Ishikawa (cell line): ENCODE data around the gene CORO1C.

Experiments used
- CEBPB ChIP-seq: IDR thresholded peaks from 2 replicates; pipeline ENCODE4 v1.6.1; 2012
- CREB1 ChIP-seq: IDR thresholded peaks from 2 replicates; pipeline ENCODE4 v1.6.1; 2012; ENCODE audit warnings: low read depth
- EGR1 ChIP-seq: IDR thresholded peaks from 2 replicates; pipeline ENCODE4 v1.6.1; 2012
- EP300 ChIP-seq: IDR thresholded peaks from 2 replicates; pipeline ENCODE4 v1.6.1; 2012; ENCODE audit warnings: borderline replicate concordance
- FOXM1 ChIP-seq: IDR thresholded peaks from 2 replicates; pipeline ENCODE4 v1.6.1; 2012; ENCODE audit warnings: low read depth, borderline replicate concordance
- MAX ChIP-seq: IDR thresholded peaks from 2 replicates; pipeline ENCODE4 v1.6.1; 2012
- NFIC ChIP-seq: IDR thresholded peaks from 2 replicates; pipeline ENCODE4 v1.6.1; 2012
- RAD21 ChIP-seq: IDR thresholded peaks from 2 replicates; pipeline ENCODE4 v1.6.1; 2012; ENCODE audit warnings: low read depth
- TAF1 ChIP-seq: IDR thresholded peaks from 2 replicates; pipeline ENCODE4 v1.6.1; 2012; ENCODE audit warnings: low read depth, mild to moderate bottlenecking
- TCF12 ChIP-seq: IDR thresholded peaks from 2 replicates; pipeline ENCODE4 v1.6.1; 2012; ENCODE audit warnings: low read depth
- TEAD4 ChIP-seq: IDR thresholded peaks from 2 replicates; pipeline ENCODE4 v1.6.1; 2012
- USF1 ChIP-seq: IDR thresholded peaks from 2 replicates; pipeline ENCODE4 v1.6.1; 2012
- YY1 ChIP-seq: IDR thresholded peaks from 2 replicates; pipeline ENCODE4 v1.6.1; 2012; ENCODE audit warnings: low read depth
- ZBTB7A ChIP-seq: IDR thresholded peaks from 2 replicates; pipeline ENCODE4 v1.6.1; 2012; ENCODE audit warnings: low read depth
- TF ChIP-seq, protein P1 (sequence below): IDR thresholded peaks from 2 replicates; pipeline ENCODE4 v1.6.1; 2012; ENCODE audit warnings: low read depth, mild to moderate bottlenecking

The CORO1C gene

DNA sequence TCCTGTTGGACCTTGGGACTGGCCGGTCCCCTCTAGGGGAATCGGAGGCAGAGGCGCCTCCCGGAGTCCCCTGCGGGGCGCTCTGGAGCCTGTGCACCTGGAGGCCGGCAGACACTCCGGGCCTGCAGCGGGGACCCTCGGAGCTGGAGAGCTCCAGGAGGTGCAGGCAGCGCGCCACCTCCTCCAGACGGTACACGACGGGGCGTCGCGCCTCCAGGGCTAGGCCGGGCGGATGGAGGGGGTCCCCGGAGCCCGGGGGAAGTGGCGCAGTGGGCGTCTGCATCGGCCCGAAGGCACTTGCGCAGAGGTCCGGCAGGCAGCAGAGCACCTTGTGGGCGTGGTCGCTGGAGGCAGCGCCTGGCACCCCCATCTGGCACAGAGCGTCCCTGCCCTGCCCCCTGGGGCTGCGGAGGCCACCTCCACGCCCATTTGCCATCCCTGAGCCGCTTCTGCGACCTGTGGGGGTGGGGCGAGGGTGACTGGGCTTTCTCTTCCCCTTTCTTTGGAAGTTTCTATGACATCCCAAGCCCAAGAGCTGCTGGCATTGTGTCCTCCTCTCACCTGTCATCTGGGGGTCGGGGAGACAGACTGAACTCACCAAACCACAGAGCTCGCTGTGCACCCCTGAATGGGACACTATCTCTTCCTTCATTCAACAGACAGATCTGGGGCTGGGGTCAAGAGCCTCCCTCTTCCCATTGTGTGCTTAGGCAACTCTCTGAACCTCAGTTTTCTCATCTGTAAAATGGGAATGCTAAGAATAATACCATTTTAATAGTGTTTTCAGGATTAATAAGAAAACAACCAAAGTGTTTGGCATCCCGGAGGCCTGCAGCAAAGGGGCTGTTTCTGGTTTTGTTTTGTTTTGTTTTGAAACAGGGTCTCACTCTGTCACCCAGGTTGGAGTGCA is 37.5 kb upstream of the CORO1C start:
- TF ChIP-seq TCF12 = no peak
- TF ChIP-seq TEAD4 = no peak
- TF ChIP-seq, protein P1, sequence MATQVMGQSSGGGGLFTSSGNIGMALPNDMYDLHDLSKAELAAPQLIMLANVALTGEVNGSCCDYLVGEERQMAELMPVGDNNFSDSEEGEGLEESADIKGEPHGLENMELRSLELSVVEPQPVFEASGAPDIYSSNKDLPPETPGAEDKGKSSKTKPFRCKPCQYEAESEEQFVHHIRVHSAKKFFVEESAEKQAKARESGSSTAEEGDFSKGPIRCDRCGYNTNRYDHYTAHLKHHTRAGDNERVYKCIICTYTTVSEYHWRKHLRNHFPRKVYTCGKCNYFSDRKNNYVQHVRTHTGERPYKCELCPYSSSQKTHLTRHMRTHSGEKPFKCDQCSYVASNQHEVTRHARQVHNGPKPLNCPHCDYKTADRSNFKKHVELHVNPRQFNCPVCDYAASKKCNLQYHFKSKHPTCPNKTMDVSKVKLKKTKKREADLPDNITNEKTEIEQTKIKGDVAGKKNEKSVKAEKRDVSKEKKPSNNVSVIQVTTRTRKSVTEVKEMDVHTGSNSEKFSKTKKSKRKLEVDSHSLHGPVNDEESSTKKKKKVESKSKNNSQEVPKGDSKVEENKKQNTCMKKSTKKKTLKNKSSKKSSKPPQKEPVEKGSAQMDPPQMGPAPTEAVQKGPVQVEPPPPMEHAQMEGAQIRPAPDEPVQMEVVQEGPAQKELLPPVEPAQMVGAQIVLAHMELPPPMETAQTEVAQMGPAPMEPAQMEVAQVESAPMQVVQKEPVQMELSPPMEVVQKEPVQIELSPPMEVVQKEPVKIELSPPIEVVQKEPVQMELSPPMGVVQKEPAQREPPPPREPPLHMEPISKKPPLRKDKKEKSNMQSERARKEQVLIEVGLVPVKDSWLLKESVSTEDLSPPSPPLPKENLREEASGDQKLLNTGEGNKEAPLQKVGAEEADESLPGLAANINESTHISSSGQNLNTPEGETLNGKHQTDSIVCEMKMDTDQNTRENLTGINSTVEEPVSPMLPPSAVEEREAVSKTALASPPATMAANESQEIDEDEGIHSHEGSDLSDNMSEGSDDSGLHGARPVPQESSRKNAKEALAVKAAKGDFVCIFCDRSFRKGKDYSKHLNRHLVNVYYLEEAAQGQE = no peak
- TF ChIP-seq USF1 = no peak
- 0 out of 2 replicates have a peak, but pooled peaks have one; percentile 58 for TF ChIP-seq ZBTB7A

- TF ChIP-seq TCF12 = no peak
- no peak for TF ChIP-seq USF1
- no peak for TF ChIP-seq TAF1
- no peak for TF ChIP-seq CREB1
- TF ChIP-seq YY1 = no peak
- no peak for TF ChIP-seq TEAD4
- TF ChIP-seq, protein P1 = no peak
- no peak for TF ChIP-seq EP300
- TF ChIP-seq RAD21 = no peak
- no peak for TF ChIP-seq CEBPB
- no peak for TF ChIP-seq FOXM1
- no peak for TF ChIP-seq MAX
Measured at GRCh38 chr12:108766294-108766693, 35.0 kb upstream of the CORO1C start.

- TF ChIP-seq TCF12 (no peak), YY1 (no peak), CREB1 (no peak), EP300 (no peak), NFIC (no peak)
Measured at GRCh38 chr12:108765289-108765764, 34.0 kb upstream of the CORO1C start.

- TF ChIP-seq, protein P1 = no peak
Measured at GRCh38 chr12:108764540-108765288, 33.4 kb upstream of the CORO1C start.

DNA sequence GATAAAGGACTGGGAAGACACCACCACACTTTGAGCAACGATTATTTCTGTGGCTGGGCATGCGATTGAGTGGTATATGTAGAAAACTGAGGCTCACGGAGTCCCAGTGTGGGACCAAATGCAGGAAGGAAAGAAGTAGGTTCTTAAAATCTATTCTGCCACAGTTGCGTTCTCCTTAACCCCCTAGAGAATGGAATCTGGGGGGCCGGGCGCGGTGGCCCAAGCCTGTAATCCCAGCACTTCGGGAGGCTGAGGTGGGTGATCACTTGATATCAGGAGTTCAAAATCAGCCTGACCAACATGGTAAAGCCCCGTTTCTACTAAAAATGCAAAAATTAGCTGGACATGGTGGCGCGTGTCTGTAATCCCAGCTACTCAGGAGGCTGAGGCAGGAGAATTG is 29.9 kb upstream of the CORO1C start:
- no peak for TF ChIP-seq EGR1
- TF ChIP-seq EP300 = no peak
- TF ChIP-seq NFIC = no peak
